Fibroblast of skin of right quadriceps (primary cell): ENCODE results near the gene ZNF207.
"Not testable (repeated sequence)": the region's sequence is repeated elsewhere in the genome, so short reads cannot be mapped to it uniquely, and the experiment has no call there.

Experiments used
- DNase-seq: peaks from one replicate; pipeline ENCODE4 v3.0.0-alpha.2; 2013

Gene ZNF207

GRCh38 chr17:32388613-32389459, 38.9 kb downstream of the ZNF207 start:
- no peak for DNase-seq

DNA sequence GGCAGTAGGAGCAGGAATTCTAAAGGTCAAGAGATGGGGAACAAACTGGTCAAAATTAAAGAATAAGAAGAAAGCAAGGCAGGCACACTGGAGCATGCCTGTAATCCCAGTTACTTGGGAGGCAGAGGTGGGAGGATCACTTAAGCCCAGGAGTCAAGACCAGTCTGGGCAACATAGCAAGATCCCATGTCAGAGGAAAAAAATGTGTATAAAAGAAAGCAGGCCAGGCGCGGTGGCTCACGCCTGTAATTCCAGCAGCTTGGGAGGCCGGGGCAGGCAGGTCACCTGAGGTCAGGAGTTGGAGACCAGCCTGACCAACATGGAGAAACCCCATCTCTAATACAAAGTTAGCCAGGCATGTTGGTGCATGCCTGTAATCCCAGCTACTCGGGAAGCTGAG, 43.9 kb downstream of the ZNF207 start:
- DNase-seq: no peak

DNA sequence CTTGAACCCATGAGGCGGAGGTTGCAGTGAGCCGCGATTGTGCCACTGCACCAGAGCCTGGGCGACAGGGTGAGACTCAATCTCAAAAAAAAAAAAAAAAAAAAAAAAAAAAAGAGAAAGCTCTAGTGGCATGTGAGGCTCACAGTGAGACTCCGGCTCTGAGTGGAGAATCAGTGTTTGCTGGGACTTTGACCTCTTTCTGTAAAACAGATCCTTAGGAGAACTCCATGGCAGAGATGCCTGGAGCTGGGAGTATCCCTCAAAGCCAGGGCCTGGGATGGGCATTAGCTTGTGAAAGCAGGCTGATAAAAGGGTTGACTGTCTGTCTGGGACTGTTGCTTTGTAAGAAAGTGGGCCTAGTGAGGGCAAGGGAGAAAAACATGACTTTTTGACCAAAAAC, 46.4 kb downstream of the ZNF207 start:
- no peak for DNase-seq

DNA sequence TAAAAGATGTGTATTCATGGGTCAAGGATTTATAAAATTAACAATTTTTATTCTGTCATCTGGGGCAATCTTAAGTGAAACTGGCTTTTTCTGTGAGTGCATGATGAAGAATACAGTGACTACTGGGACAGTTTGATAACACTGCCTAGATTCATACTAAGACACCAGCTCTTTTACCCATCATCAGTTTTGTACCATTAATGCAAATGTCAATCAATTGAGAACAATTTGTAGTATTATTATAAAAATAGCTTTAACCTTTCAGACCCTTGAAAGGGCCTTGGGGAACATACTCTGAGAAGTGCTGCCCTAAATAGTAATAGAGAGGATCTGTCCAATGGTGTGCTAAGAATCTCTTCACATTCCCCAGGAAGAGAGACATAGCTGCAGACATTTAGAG, 49.0 kb downstream of the ZNF207 start:
- DNase-seq: no peak

DNA sequence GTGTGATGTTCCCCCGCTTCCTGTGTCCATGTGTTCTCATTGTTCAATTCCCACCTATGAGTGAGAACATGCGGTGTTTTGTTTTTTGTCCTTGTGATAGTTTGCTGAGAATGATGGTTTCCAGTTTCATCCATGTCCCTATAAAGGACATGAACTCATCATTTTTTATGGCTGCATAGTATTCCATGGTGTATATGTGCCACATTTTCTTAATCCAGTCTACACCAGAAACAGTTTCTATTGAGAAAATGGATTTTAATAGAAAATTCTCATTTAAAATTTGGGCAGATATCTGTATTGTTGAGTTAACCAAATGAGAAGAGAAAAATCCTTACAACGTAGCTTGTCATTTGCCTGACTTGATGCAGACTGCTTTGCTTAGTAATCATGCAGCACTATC, 60.1 kb downstream of the ZNF207 start:
- DNase-seq: not testable (repeated sequence)

GRCh38 chr17:32426894-32427293, 76.9 kb downstream of the ZNF207 start:
- DNase-seq: no peak

DNA sequence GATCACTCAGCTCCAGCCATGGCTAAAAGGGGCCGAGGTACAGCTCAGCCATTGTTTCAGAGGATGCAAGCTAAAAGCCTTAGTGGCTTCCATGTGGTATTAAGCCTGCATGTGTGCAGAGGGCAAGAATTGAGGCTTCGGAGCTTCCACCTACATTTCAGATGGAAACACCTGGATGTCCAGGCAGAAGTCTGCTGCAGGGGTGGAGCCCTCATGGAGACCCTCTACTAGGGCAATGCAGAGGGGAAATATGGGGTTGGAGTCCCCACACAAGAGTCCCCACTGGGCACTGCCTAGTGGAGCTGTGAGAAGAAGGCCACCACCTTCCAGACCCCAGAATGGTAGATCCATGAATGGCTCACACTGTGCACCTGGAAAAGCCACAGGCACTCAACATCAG, 79.6 kb downstream of the ZNF207 start:
- DNase-seq: no peak
